Measurements from ENCODE around the gene TBC1D2. TPM values are rescaled to one million over a fixed set of nuclear protein-coding genes. Genes with fewer than 3 reads are reported as not detected.

The TBC1D2 gene
- total and polyA plus RNA-seq, 2 of the 13 experiments (the other 11 are each of a cell fraction or from before 2014, with no cell fraction given), result 2.0 to 2.8 TPM

- TF ChIP-seq PHF8 (CRISPR knock-in tag; IDR thresholded peaks at IDR 0.05) (peak; percentile 32; the same call in 1 of the 2 replicates), NCOA1 (CRISPR knock-in tag; IDR thresholded peaks at IDR 0.05) (no peak), ZNF282 (IDR thresholded peaks at IDR 0.05; ENCODE audit: partially characterized antibody) (no peak), MAF1 (CRISPR knock-in tag; IDR thresholded peaks at IDR 0.05; ENCODE audit: borderline replicate concordance) (no peak), ZNF687 (CRISPR knock-in tag; IDR thresholded peaks at IDR 0.05) (peak; percentile 84), ELF3 (CRISPR knock-in tag; IDR thresholded peaks at IDR 0.05) (peak; percentile 50; the same call in 1 of the 2 replicates), CERS6 (CRISPR knock-in tag; IDR thresholded peaks at IDR 0.05) (no peak), ZNF33A (CRISPR knock-in tag; IDR thresholded peaks at IDR 0.05; ENCODE audit: borderline replicate concordance) (no peak), HOXA9 (CRISPR knock-in tag; IDR thresholded peaks at IDR 0.05; ENCODE audit: borderline replicate concordance) (no peak), ZNF776 (CRISPR knock-in tag; IDR thresholded peaks at IDR 0.05) (no peak), ZBTB7B (CRISPR knock-in tag; IDR thresholded peaks at IDR 0.05) (peak; percentile 92), ZNF589 (CRISPR knock-in tag; conservative IDR thresholded peaks at IDR 0.05) (no peak), ZNF496 (CRISPR knock-in tag; IDR thresholded peaks at IDR 0.05; ENCODE audit: insufficient replicate concordance) (no peak), ARNT (IDR thresholded peaks at IDR 0.05) (no peak), ZNF766 (CRISPR knock-in tag; IDR thresholded peaks at IDR 0.05; ENCODE audit: borderline replicate concordance) (no peak), ZNF333 (CRISPR knock-in tag; IDR thresholded peaks at IDR 0.05; ENCODE audit: borderline replicate concordance) (no peak), ZNF34 (CRISPR knock-in tag; IDR thresholded peaks at IDR 0.05; ENCODE audit: borderline replicate concordance) (no peak), ZNF431 (CRISPR knock-in tag; IDR thresholded peaks at IDR 0.05; ENCODE audit: borderline replicate concordance, low read depth) (no peak)
- TF ChIP-seq, protein P1, sequence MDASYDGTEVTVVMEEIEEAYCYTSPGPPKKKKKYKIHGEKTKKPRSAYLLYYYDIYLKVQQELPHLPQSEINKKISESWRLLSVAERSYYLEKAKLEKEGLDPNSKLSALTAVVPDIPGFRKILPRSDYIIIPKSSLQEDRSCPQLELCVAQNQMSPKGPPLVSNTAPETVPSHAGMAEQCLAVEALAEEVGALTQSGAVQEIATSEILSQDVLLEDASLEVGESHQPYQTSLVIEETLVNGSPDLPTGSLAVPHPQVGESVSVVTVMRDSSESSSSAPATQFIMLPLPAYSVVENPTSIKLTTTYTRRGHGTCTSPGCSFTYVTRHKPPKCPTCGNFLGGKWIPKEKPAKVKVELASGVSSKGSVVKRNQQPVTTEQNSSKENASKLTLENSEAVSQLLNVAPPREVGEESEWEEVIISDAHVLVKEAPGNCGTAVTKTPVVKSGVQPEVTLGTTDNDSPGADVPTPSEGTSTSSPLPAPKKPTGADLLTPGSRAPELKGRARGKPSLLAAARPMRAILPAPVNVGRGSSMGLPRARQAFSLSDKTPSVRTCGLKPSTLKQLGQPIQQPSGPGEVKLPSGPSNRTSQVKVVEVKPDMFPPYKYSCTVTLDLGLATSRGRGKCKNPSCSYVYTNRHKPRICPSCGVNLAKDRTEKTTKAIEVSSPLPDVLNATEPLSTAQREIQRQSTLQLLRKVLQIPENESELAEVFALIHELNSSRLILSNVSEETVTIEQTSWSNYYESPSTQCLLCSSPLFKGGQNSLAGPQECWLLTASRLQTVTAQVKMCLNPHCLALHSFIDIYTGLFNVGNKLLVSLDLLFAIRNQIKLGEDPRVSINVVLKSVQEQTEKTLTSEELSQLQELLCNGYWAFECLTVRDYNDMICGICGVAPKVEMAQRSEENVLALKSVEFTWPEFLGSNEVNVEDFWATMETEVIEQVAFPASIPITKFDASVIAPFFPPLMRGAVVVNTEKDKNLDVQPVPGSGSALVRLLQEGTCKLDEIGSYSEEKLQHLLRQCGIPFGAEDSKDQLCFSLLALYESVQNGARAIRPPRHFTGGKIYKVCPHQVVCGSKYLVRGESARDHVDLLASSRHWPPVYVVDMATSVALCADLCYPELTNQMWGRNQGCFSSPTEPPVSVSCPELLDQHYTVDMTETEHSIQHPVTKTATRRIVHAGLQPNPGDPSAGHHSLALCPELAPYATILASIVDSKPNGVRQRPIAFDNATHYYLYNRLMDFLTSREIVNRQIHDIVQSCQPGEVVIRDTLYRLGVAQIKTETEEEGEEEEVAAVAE (CRISPR knock-in tag; IDR thresholded peaks at IDR 0.05; ENCODE audit: borderline replicate concordance), result no peak
- TF ChIP-seq, protein P2, sequence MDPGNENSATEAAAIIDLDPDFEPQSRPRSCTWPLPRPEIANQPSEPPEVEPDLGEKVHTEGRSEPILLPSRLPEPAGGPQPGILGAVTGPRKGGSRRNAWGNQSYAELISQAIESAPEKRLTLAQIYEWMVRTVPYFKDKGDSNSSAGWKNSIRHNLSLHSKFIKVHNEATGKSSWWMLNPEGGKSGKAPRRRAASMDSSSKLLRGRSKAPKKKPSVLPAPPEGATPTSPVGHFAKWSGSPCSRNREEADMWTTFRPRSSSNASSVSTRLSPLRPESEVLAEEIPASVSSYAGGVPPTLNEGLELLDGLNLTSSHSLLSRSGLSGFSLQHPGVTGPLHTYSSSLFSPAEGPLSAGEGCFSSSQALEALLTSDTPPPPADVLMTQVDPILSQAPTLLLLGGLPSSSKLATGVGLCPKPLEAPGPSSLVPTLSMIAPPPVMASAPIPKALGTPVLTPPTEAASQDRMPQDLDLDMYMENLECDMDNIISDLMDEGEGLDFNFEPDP (CRISPR knock-in tag; conservative IDR thresholded peaks at IDR 0.05), result no peak
These were observed 80.3 kb downstream of the TBC1D2 start (continued) for GRCh38 chr9:98175028-98175569.

Measured in HepG2 (cell line).